ENCODE data around the gene EFNA3. TPM values are rescaled to one million over a fixed set of nuclear protein-coding genes. Genes with fewer than 3 reads are reported as not detected.

EFNA3 gene
- total and polyA plus RNA-seq, 2 of the 4 experiments (the other 2 are of a cell fraction) = 0.72 to 1.6 TPM

- H4K5ac ChIP-seq (ENCODE audit: low read depth, low read length) = no peak overlapping the region
- POLR2A ChIA-PET (ENCODE audit: unreplicated experiment) = no interaction called here
- no peak overlapping the region for H3K14ac ChIP-seq (replicated peaks; ENCODE audit: low read depth, low read length)
- no peak overlapping the region for H2BK20ac ChIP-seq (ENCODE audit: low read depth, low read length)
- no peak overlapping the region for H2BK5ac ChIP-seq (ENCODE audit: low read depth, low read length, poor library complexity, severe bottlenecking)
- no peak overlapping the region for H3K9ac ChIP-seq (ENCODE audit: low read depth, low read length)
- WGBS, 2 experiments (ENCODE audit: extremely low coverage in 2 of 2, insufficient read length in 1 of 2) = 86% methylated on average over 3 of the region's 7 CpGs; no CpG with 5 or more reads in 1 of the 2 experiments
- no peak overlapping the region for H3K56ac ChIP-seq (ENCODE audit: extremely low read depth, insufficient read depth, low read length)
- no peak overlapping the region for H2AK5ac ChIP-seq (ENCODE audit: low read depth, low read length)
- no peaks in the 10 kb centered on the region for H3K9me1 ChIP-seq (ENCODE audit: insufficient read depth, low read length)
- no peak overlapping the region for H3K4me3 ChIP-seq (ENCODE audit: insufficient read depth, low read depth, low read length)
- H3K9me3 ChIP-seq (ENCODE audit: control insufficient read depth, insufficient read depth, low read length) = no peaks in the 10 kb centered on the region
- CTCF ChIA-PET = interaction anchor here (1.3 kb wide), 1 partner anchor 13 kb away, joined by 4 read pairs; no protein-coding TSS in a partner anchor
- H3K4me1 ChIP-seq (ENCODE audit: control insufficient read depth, insufficient read depth, low read length) = no peaks in the 10 kb centered on the region
- H2BK120ac ChIP-seq (ENCODE audit: low read depth, low read length) = no peak overlapping the region
- H2BK15ac ChIP-seq (ENCODE audit: low read depth, low read length) = no peak overlapping the region
- BruUV-seq (replicated peaks) = no TSS peak
- no peak for ATAC-seq (ENCODE audit: low read depth)
- in situ Hi-C loops (cut with MboI; ENCODE audit: low sequenced_read_pairs) (no loop called here), intact Hi-C loops (cut with micrococcal nuclease) (no loop called here), dilution Hi-C loops (cut with HindIII; ENCODE audit: low sequenced_read_pairs, unreplicated experiment) (no loop called here)
- no peak overlapping the region for H2AFZ ChIP-seq (replicated peaks; ENCODE audit: low read length, poor library complexity)
- no peak overlapping the region for H3K4ac ChIP-seq (ENCODE audit: low read depth, low read length)
- no peaks in the 10 kb centered on the region for H3K36me3 ChIP-seq (ENCODE audit: control insufficient read depth, insufficient read depth, low read length)
- TF ChIP-seq BHLHE40 (IDR thresholded peaks at IDR 0.05; ENCODE audit: low read depth, low read length) (no peak), POLR2A (IDR thresholded peaks at IDR 0.05; ENCODE audit: low read depth, low read length) (no peak), RFX5 (IDR thresholded peaks at IDR 0.05; ENCODE audit: low read depth, low read length) (no peak), NFE2L2 (IDR thresholded peaks at IDR 0.05; ENCODE audit: low read depth, low read length) (no peak)
- TF ChIP-seq, protein P1, sequence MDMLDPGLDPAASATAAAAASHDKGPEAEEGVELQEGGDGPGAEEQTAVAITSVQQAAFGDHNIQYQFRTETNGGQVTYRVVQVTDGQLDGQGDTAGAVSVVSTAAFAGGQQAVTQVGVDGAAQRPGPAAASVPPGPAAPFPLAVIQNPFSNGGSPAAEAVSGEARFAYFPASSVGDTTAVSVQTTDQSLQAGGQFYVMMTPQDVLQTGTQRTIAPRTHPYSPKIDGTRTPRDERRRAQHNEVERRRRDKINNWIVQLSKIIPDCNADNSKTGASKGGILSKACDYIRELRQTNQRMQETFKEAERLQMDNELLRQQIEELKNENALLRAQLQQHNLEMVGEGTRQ (IDR thresholded peaks at IDR 0.05; ENCODE audit: low read depth, low read length) = no peak
- peaks cover 41% of the 10 kb centered on the region for H3K27me3 ChIP-seq (ENCODE audit: control insufficient read depth, insufficient read depth, low read length)
- H4K91ac ChIP-seq (ENCODE audit: insufficient read depth, low read depth, low read length) = no peak overlapping the region
- no peaks in the 10 kb centered on the region for H4K20me1 ChIP-seq (ENCODE audit: insufficient read depth, low read length)
- H3K79me1 ChIP-seq (ENCODE audit: low read depth in 1 of 2, low read length in 2 of 2) = no peaks in the 10 kb centered on the region
- H3K4me2 ChIP-seq (ENCODE audit: low read depth, low read length) = no peak overlapping the region
- no peak for DNase-seq
- H2AK9ac ChIP-seq (replicated peaks; ENCODE audit: low read depth, low read length, poor library complexity) = no peak overlapping the region
- no peak overlapping the region for H3K23ac ChIP-seq (ENCODE audit: low read depth, low read length)
- H3K27ac ChIP-seq (ENCODE audit: insufficient read depth, low read length) = no peak overlapping the region
- H4K8ac ChIP-seq (ENCODE audit: low read depth in 2 of 2, low read length in 2 of 2) = no peak overlapping the region
- H3K18ac ChIP-seq (ENCODE audit: low read depth, low read length) = no peak overlapping the region
Measured at GRCh38 chr1:155104605-155105534, 26.2 kb downstream of the EFNA3 start.
